HG03457 (cell line): ENCODE results near the gene CAPSL.
"Not testable (repeated sequence)": the region's sequence is repeated elsewhere in the genome, so short reads cannot be mapped to it uniquely, and the experiment has no call there.

Experiments
- ATAC-seq: cut with Tn5 transposase; IDR thresholded peaks from one replicate; pipeline ENCODE4 v1.9.1; 2021; ENCODE audit warnings: moderate number of reproducible peaks; ENCODE audit not compliant: unreplicated experiment

Gene CAPSL

GRCh38 chr5:35908228-35908627 lies 30.2 kb downstream of the CAPSL start:
- ATAC-seq, result no peak

- no peak for ATAC-seq
Observed at GRCh38 chr5:35904443-35905132, 33.8 kb downstream of the CAPSL start.

GRCh38 chr5:35903631-35904203 lies 34.7 kb downstream of the CAPSL start:
- no peak for ATAC-seq

- ATAC-seq, result no peak
Observed at GRCh38 chr5:35902046-35902672, 36.3 kb downstream of the CAPSL start.

- ATAC-seq, result no peak
Observed at GRCh38 chr5:35900972-35901695, 37.3 kb downstream of the CAPSL start.

- ATAC-seq, result no peak
Observed at GRCh38 chr5:35899800-35900199, 38.6 kb downstream of the CAPSL start.

GRCh38 chr5:35898952-35899660 lies 39.3 kb downstream of the CAPSL start:
- no peak for ATAC-seq

GRCh38 chr5:35894131-35894530 lies 44.3 kb downstream of the CAPSL start:
- ATAC-seq, result no peak

- ATAC-seq, result not testable (repeated sequence)
Observed at GRCh38 chr5:35892799-35893198, 45.6 kb downstream of the CAPSL start.

- no peak for ATAC-seq
Observed at GRCh38 chr5:35890021-35891020, 48.1 kb downstream of the CAPSL start.

GRCh38 chr5:35887321-35888100 lies 50.9 kb downstream of the CAPSL start:
- ATAC-seq, result no peak

GRCh38 chr5:35886381-35886780 lies 52.0 kb downstream of the CAPSL start:
- no peak for ATAC-seq

- no peak for ATAC-seq
Observed at GRCh38 chr5:35884773-35885172, 53.6 kb downstream of the CAPSL start.

GRCh38 chr5:35884191-35884769 lies 54.1 kb downstream of the CAPSL start:
- ATAC-seq, result no peak

GRCh38 chr5:35881758-35882157 lies 56.7 kb downstream of the CAPSL start:
- no peak for ATAC-seq

GRCh38 chr5:35880156-35880555 lies 58.3 kb downstream of the CAPSL start:
- no peak for ATAC-seq

- ATAC-seq, result no peak
Observed at GRCh38 chr5:35879649-35880048, 58.8 kb downstream of the CAPSL start.

GRCh38 chr5:35879096-35879495 lies 59.3 kb downstream of the CAPSL start:
- ATAC-seq, result no peak

- no peak for ATAC-seq
Observed at GRCh38 chr5:35878079-35878478, 60.3 kb downstream of the CAPSL start.
